OCI-LY7 (cell line): ENCODE data around the gene KCNG1. TPM values are rescaled to one million over a fixed set of nuclear protein-coding genes. Genes with fewer than 3 reads are reported as not detected.

ENCODE experiments used
- BruUV-seq: library from RNA; stranded (reverse); fragments of 400-500 nt; replicated peaks from 2 replicates; lab custom pipeline; 2021; lab: Mats Ljungman, UMichigan
- CTCF ChIA-PET: fragments of 300-600 bp; sonication (Branson Sonifier 250); formaldehyde crosslinking; loops from one replicate; lab custom pipeline; 2022; ENCODE audit warnings: antibody characterized with exemption; ENCODE audit not compliant: unreplicated experiment; lab: Charles Lee
- POLR2A ChIA-PET: fragments of 300-600 bp; sonication (Branson Sonifier 250); formaldehyde crosslinking; loops from one replicate; lab custom pipeline; 2022; ENCODE audit warnings: antibody characterized with exemption; lab: Charles Lee
- DNase-seq: peaks from one replicate; pipeline ENCODE4 v3.0.0-alpha.2; 2015; ENCODE audit warnings: low spot score
- H2AFZ ChIP-seq: fragments of 200-600 bp; sonication (generic), shearing (Covaris generic); 2 replicates; pipeline ENCODE4 v1.6.1; 2014; ENCODE audit warnings: mild to moderate bottlenecking, antibody characterized with exemption, low read length, moderate library complexity
- H3K27ac ChIP-seq: fragments of 200-600 bp; sonication (generic); 2 replicates; pipeline ENCODE4 v1.5.1; 2014; ENCODE audit warnings: mixed run types, low read depth, mild to moderate bottlenecking, moderate library complexity, low read length, inconsistent platforms; ENCODE audit not compliant: poor library complexity, severe bottlenecking
- H3K36me3 ChIP-seq: fragments of 200-600 bp; sonication (generic); 2 replicates; pipeline ENCODE4 v1.6.1; 2014; ENCODE audit warnings: mild to moderate bottlenecking, antibody characterized with exemption, low read length, moderate library complexity, mixed read lengths; ENCODE audit not compliant: insufficient read depth
- H3K4me1 ChIP-seq: fragments of 200-600 bp; sonication (generic); 2 replicates; pipeline ENCODE4 v1.5.1; 2014; ENCODE audit warnings: mild to moderate bottlenecking, low read length; ENCODE audit not compliant: insufficient read depth, poor library complexity, severe bottlenecking
- H3K4me2 ChIP-seq: fragments of 200-600 bp; sonication (generic); 2 replicates; pipeline ENCODE4 v1.6.1; 2014; ENCODE audit warnings: mild to moderate bottlenecking, low read length
- H3K4me3 ChIP-seq: fragments of 200-600 bp; sonication (generic); 2 replicates; pipeline ENCODE4 v1.5.1; 2014; ENCODE audit warnings: mild to moderate bottlenecking, low read depth, low read length; ENCODE audit not compliant: poor library complexity, severe bottlenecking
- H3K79me2 ChIP-seq: fragments of 200-600 bp; sonication (generic); 2 replicates; pipeline ENCODE4 v1.6.1; 2016; ENCODE audit warnings: low read depth, mild to moderate bottlenecking, low read length, moderate library complexity, mixed read lengths; ENCODE audit not compliant: insufficient read depth
- H3K9me2 ChIP-seq: fragments of 200-600 bp; sonication (generic); 2 replicates; pipeline ENCODE4 v1.6.1; 2016; ENCODE audit warnings: mild to moderate bottlenecking, low read length, mixed read lengths; ENCODE audit not compliant: insufficient read depth
- H3K9me3 ChIP-seq: fragments of 200-600 bp; sonication (generic); 2 replicates; pipeline ENCODE4 v1.6.1; 2014; ENCODE audit warnings: mild to moderate bottlenecking, mixed run types, low read length, mixed read lengths
- H4K20me1 ChIP-seq: fragments of 200-600 bp; sonication (generic); 2 replicates; pipeline ENCODE4 v1.6.1; 2014; ENCODE audit warnings: mild to moderate bottlenecking, antibody characterized with exemption, low read length, moderate library complexity, mixed read lengths; ENCODE audit not compliant: insufficient read depth
- EZH2phosphoT487 ChIP-seq: fragments of 200-600 bp; sonication (generic); IDR thresholded peaks from 2 replicates; pipeline ENCODE4 v1.6.1; 2018; ENCODE audit warnings: low read depth, borderline replicate concordance, mild to moderate bottlenecking, mixed run types, antibody characterized with exemption, low read length, moderate library complexity, mixed read lengths
- intact Hi-C: fragments of 100-400 bp; cut with micrococcal nuclease; formaldehyde crosslinking; loops from one replicate; pipeline ENCODE4 v1.10.0; 2022; ENCODE audit not compliant: unreplicated experiment
- total RNA-seq, 2 experiments: library from RNA; depleted of rRNA in 1 of 2; stranded (reverse); fragments of >200 nt in 1 of 2; shearing (Covaris generic) in 1 of 2; gene quantifications; 2 replicates each; pipeline ENCODE4 v1.2.3, GENCODE V29; 2014 to 2022
- TF ChIP-seq, protein P1 (sequence below): fragments of 200-600 bp; sonication (generic); conservative IDR thresholded peaks from 2 replicates; pipeline ENCODE4 v1.5.1; 2014; ENCODE audit warnings: mild to moderate bottlenecking, antibody characterized with exemption, low read length, moderate library complexity, mixed read lengths

KCNG1 gene
- total RNA-seq, 2 experiments from 2014 or later, result not detected

DNA sequence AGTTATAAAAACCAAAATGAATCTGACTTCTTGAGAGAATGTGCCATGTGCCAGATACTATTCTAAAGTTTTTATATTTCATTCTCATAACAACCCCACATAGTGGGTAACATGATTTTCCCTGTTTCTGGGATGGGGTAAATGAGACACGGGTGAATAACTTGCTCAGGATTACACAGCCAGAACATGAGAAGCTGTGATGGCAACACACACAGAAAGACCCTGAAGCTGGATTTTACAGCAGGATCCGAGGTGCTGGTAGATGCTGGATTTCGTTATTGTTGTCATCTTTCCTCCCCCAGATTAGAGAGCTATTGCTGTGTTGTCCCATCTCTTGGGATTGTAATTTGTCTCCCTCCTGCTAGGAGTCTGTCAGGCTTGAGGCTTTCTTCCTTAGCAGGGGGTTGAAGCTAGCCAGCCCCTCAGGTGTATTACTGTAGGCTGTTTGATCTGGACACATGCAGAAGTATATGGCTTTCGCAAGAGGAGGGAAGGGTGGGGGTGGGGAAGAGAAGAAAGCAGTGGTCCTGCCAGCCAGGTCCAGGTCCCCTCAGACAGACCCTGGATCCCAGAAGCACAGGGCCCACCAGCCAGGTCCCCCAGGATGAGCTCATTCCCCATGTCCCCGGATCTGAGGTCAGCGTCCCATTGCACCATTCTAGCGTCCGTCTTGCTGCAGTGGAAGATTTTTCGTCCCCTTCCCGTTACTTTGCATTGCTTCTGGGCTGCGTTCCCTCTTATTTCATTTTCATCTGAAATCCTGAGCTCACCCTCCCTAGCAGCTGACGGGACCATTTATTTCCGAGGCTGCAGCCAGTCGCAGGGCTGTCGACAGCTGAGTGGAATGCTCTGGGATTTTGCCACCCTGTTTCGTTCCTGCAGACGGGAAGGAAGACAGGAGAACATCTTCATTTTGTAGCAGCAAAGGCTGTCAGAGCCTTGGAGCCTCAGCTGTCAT, 7.3 kb upstream of the KCNG1 start:
- Histone ChIP-seq H3K36me3 (no peaks in the 10 kb centered on the region), H3K4me2 (no peak overlapping the region), H3K79me2 (no peaks in the 10 kb centered on the region), H3K4me3 (no peak overlapping the region), H3K27ac (no peak overlapping the region), H3K9me2 (no peaks in the 10 kb centered on the region), H4K20me1 (no peaks in the 10 kb centered on the region), H3K9me3 (no peaks in the 10 kb centered on the region), H2AFZ (no peak overlapping the region), H3K4me1 (no peaks in the 10 kb centered on the region)
- intact Hi-C loops, result no loop called here
- TF ChIP-seq, protein P1, sequence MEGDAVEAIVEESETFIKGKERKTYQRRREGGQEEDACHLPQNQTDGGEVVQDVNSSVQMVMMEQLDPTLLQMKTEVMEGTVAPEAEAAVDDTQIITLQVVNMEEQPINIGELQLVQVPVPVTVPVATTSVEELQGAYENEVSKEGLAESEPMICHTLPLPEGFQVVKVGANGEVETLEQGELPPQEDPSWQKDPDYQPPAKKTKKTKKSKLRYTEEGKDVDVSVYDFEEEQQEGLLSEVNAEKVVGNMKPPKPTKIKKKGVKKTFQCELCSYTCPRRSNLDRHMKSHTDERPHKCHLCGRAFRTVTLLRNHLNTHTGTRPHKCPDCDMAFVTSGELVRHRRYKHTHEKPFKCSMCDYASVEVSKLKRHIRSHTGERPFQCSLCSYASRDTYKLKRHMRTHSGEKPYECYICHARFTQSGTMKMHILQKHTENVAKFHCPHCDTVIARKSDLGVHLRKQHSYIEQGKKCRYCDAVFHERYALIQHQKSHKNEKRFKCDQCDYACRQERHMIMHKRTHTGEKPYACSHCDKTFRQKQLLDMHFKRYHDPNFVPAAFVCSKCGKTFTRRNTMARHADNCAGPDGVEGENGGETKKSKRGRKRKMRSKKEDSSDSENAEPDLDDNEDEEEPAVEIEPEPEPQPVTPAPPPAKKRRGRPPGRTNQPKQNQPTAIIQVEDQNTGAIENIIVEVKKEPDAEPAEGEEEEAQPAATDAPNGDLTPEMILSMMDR, result no peak
- no peak for TF ChIP-seq EZH2phosphoT487
- DNase-seq, result no peak
- BruUV-seq, result no TSS peak
- ChIA-PET CTCF (interaction anchor here (0.6 kb wide), 1 partner anchor 8 kb away, joined by 8 read pairs; no protein-coding TSS in a partner anchor), POLR2A (interaction anchor here (0.7 kb wide), 1 partner anchor 140 kb away, joined by 3 read pairs; no protein-coding TSS in a partner anchor)

DNA sequence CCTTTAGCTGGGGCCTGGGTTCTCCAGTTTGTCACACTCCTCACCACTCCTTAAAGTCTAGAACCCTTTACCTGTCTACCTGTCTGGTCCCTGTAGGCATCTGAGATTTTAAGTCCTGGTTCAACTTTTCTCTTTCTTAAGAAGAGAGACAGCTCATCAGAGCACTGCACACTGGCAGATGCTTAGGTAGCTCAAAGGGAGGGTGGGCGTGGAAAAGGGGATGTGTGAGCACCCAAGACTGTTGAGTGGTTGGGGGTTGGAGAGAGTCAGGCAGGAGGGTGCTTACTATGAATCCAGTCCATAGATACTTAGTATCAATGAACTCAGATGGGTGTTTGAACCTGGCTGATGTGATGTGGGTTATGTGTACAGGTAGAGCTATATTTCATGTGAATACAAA, 6.6 kb upstream of the KCNG1 start:
- POLR2A ChIA-PET, result interaction anchor here (0.5 to 0.6 kb wide), 2 partner anchors 77 to 235 kb away, joined by 3 to 5 read pairs; no protein-coding TSS in a partner anchor
- Histone ChIP-seq H3K4me1 (no peaks in the 10 kb centered on the region), H3K36me3 (no peaks in the 10 kb centered on the region), H3K79me2 (no peaks in the 10 kb centered on the region), H3K9me2 (no peaks in the 10 kb centered on the region), H3K27ac (no peak overlapping the region), H2AFZ (no peak overlapping the region), H3K4me2 (no peak overlapping the region), H3K4me3 (no peak overlapping the region), H4K20me1 (no peaks in the 10 kb centered on the region), H3K9me3 (no peaks in the 10 kb centered on the region)
- intact Hi-C loops, result no loop called here
- no peak for DNase-seq
- TF ChIP-seq, protein P1, result no peak
- TF ChIP-seq EZH2phosphoT487, result no peak
- CTCF ChIA-PET, result interaction anchor here (0.6 kb wide), 1 partner anchor 70 kb away, joined by 3 read pairs; no protein-coding TSS in a partner anchor
- no TSS peak for BruUV-seq
